ENCODE measurements around the gene FAM20B.
A peak's percentile ranks its signal among the peaks of the same experiment; 100 is the strongest.
"Not testable (repeated sequence)": the region's sequence is repeated elsewhere in the genome, so short reads cannot be mapped to it uniquely, and the experiment has no call there.

FAM20B gene, protein sequence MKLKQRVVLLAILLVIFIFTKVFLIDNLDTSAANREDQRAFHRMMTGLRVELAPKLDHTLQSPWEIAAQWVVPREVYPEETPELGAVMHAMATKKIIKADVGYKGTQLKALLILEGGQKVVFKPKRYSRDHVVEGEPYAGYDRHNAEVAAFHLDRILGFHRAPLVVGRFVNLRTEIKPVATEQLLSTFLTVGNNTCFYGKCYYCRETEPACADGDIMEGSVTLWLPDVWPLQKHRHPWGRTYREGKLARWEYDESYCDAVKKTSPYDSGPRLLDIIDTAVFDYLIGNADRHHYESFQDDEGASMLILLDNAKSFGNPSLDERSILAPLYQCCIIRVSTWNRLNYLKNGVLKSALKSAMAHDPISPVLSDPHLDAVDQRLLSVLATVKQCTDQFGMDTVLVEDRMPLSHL

DNA sequence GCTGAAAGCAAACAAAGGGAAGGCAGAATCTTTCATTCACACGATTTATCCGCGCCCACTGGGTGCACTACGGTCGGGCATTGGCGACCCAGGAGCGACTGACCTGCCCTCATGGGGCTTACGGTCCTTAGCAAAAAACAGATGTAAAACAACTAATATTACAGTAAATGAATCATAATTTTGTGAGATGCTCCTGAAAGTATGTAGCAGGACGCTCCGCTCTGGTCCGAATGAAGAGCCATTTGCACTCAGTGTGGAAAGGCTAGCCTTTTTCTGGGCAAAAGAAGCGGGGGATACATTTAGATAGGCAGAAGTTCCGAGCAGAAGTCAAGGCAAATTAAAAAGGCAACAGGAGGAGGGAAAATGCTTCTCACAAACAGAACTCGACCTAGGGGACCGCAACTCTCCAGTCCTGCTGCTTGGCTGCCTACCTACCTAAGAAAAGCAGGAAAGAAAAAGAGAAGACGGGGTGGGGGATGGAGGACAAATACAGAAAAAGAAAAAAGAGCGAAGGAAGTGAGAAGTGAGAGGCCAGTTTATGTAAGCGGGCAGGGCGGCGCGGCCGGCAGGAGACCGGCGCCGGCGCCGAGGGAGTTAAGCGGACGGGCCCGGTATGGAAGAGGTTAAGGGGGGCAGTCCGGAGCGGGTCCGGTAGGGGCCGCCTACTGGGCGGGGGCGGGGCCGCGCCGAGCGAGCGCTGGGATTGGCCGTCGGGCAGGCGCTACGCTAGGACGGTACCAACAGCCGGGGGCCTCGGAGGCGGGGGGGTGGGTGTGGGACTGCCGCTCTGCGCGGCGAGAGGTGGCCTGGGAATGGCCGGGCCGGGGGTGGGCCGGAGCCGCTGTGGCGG, at the start of gene FAM20B:
FAM20B (plus strand) TSS at position 770 of the 850 bp plus-strand sequence. CDS start 17,954 bp downstream, outside the sequence.
- peak; percentile 92 for DNase-seq

DNA sequence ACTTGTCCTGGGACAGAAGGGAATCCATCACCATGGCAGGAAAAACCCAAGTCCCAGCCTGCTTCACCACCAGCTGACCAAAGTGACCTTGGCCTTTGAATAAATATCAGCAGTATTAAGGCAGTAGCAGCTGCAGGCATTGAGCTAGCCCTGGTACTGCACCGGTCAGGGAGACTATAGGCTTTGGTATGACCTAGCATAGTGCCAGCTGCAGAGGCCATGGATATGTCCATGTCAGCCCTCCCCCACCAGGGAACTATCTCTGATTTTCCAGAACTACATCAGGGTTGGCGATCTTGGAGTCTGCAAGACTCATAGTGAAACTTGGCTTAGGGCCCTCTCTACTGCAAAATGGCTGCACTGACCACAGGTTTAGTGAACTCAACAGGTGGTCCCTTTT, 49.2 kb upstream of the FAM20B start:
- DNase-seq = no peak

DNA sequence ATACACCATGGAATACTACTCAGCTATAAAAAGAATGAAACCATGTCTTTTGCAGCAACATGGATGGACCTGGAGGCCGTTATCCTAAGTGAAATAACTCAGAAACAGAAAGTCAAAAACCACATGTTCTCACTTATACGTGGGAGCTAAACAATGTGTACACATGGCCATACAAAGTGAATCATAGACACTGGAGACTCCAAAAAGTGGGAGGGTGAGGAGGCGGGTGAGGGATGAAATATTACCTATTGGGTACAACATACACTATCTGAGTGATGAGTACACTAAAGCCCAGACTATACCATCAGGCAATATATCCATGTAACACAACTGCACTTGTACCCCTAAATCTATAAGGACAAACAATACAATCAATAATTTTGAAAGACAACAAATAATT, 39.5 kb upstream of the FAM20B start:
- no peak for DNase-seq

DNA sequence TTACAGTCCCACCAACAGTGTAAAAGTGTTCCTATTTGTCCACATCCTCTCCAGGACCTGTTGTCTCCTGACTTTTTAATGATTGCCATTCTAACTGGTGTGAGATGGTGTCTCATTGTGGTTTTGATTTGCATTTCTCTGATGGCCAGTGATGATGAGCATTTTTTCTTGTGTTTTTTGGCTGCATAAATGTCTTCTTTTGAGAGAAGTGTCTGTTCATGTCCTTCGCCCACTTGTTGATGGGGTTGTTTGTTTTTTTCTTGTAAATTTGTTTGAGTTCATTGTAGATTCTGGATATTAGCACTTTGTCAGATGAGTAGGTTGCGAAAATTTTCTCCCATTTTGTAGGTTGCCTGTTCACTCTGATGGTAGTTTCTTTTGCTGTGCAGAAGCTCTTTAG, 37.5 kb upstream of the FAM20B start:
- not testable (repeated sequence) for DNase-seq

DNA sequence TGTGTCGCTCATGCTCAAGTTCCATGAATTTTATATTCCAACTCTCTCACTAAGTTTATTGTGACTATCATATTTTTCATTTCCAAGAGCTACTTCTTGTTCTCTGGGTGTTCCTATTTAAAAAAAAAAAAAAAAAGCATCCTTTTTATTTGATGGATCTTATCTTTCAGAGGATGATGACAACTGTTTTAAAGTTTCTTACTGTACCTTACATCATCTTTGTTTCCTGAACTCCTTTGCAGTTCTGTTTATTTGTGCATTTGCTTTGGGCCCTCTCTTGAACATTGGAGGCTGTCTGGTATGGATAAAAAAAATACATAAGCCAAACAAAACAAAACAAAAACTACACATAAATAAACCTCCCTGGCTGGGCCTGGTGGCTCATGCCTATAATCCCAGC, 32.1 kb upstream of the FAM20B start:
- no peak for DNase-seq

DNA sequence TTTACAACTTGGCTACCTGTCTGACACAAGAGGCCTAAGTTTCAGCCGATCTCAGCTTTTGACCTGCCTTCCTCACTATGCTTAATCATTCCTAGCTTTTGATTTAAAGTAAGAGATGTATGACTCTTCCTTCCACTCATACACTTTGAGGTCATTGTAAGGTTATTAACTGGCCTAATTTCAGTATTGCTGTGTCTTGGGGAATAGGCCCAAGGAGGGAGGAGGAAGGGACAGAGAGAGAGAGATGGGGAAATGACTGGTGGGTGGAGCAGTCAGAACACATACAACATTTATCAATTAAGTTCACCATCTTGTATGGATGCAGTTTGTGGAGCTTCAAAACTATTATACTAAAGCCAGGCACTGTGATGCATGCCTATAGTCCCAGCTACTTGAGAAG, 28.3 kb upstream of the FAM20B start:
- no peak for DNase-seq

DNA sequence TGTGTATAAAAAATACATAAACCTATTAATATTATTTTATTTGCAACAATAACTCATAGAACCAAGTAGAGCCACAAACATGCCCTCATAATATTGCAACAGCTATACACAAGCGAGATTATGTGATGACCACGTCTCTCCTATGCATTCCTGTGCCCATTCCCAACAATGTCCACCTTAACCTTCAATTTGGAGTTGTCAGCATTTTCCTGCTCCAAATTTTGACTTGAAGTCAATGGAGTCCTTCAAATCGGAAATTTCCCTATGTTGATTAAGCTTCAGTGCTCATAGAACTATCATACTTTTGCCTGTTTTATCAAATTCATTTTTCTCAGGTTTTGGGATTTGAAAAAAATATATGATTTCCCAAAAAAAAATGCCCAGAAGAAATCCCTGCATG, 27.4 kb upstream of the FAM20B start:
- DNase-seq = no peak

DNA sequence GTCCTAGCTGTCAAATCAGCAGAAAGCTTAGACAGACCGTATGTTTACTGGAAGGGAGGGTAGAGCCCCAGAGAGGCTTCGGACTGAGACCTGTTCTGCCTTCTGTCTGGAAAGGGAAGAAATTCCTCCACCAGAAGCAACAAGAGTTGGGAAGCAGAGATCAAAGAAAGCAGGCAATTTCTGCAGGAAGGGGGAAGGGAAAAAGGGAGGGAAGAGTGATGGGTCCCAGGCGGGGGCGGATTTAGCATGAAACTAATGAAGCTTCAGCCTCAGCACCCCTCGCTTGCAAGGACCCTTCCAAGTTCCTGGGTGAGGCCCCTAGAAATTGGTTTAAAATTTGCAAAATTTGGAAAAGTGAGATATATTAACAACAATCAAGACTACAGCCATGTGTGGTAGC, 26.6 kb upstream of the FAM20B start:
- no peak for DNase-seq

DNA sequence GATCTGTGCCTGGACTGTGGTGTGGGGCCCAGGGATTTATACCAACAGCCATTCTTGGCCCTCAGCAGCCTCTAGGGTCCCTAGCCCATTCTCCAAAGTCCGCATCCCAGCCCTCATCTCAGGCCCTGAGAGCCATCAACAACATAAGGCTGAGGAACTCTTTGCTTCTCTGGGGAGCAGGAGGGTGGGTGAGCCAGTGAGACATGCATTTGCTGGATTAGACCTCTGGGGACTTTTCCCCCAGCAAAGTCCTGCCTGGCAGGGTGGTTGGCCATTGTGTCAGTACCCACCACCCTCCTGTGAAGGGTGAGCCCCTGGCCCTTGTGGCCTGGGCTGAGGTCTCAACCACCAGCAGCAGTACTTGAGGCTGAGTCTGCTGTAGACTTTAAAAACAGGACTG, 24.2 kb upstream of the FAM20B start:
- no peak for DNase-seq

DNA sequence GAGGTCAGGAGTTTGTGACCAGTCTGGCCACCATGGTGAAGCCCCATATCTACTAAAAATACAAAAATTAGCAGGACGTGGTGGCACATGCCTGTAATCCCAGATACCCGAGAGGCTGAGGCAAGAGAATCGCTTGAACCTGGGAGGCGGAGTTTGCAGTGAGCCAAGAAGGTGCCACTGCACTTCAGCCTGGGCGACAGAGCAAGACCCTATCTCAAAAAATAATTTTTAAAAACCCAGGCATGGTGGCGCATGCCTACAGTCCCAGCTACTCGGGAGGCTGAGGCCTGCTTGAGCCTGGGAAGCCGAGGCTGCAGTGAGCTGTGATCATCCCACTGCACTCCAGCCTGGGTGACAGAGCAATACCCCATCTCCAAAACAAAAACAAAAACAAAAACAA, 23.6 kb upstream of the FAM20B start:
- DNase-seq = not testable (repeated sequence)

DNA sequence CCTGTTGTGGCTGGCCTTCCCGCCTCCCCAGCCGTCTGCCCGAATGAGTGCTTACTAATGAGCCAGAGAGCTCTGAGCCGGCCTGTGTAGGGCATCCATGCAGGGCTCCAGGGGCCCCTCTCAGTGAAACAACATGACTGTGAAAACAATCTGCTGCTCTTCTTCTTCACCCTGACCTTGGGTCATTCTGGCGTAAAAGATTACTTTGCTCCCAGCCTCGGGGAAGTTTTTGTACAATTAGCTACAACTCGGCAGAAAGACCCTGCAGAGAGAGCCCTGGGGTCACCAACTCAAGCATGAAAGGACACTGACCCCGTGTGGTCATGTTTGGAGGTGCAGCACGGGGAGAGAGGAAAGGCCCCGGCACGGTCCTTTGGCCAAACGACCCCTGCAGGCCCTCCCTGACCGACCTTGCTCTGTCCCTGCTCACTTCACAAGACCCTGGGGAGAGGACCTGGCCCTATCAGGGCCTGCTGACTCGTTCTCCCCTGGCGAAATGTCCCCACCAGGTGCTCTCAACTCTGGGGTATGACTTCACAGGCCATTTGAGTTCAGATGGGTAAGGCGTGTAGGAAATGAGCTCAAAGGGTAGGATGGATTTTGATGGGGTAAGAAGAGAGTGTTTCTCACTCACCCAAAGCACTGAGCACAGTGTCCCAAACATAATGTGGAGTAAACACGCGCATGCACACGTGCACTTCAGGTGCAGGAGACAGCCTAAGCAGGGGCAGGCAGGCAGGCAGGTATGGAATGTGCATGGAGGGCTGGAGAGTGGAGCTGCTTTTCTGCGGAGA, 22.9 kb upstream of the FAM20B start:
- peak; percentile 38 for DNase-seq

DNA sequence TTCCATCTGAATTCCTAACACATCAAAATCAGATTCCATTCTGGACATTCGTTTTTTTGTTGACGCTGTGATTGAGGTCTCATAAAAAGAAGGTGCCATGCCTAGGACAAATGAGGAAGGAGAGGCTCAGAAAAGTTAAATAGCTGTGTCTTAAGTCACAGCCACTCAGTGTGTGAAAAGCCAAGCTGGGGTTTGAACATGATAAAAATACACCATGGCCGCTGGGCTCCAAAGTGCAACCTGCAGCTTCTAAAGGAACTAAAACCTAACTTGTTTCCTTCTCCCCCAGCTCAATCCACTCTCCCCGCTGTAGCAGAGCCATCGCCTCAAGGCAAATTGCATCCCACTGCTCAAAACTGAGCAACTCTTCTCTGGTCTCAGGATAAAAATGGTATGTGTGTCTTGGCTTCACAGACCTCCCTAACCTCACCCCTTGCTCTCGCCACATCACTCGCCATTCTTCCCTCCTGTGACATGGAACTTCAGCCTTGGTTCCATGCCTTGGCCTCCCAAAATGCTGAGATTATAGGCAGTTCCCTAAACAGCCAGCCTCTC, 22.1 kb upstream of the FAM20B start:
- no peak for DNase-seq

DNA sequence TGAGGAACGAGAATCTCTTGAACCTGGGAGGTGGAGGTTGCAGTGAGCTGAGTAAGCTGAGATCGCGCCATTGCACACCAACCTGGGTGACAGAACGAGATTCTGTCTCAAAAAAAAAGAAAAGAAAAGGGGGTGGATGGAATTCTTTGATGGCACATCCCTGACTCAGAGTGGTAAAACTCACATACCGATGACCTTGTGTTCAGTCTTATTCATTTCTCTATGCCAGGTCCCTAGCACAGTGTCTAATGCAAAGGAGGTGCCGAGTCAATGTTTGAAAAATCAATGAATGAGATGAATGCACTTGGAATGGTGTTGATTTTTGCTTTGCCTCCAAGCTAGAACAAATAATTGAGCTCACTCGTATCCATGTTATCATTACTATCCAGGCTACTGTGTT, 18.5 kb upstream of the FAM20B start:
- no peak for DNase-seq

DNA sequence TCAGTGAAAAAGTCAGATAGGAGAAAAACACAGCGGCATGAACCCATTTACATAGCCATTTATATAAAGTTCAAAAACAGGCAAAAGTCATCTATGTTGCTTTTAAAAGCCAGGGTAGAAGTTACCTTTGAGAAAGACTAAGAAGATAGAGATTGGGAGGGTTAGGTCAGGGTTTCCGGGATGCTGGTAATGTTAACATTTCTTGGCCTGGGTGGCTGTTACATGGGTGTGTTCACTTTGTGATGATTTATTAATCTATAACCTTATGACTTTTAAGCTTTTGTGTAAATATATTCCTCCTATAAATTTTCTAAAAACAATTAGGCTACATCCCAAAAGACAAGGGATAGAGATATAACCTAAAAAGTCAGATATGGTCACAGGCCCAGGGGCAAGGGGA, 15.0 kb upstream of the FAM20B start:
- no peak for DNase-seq

DNA sequence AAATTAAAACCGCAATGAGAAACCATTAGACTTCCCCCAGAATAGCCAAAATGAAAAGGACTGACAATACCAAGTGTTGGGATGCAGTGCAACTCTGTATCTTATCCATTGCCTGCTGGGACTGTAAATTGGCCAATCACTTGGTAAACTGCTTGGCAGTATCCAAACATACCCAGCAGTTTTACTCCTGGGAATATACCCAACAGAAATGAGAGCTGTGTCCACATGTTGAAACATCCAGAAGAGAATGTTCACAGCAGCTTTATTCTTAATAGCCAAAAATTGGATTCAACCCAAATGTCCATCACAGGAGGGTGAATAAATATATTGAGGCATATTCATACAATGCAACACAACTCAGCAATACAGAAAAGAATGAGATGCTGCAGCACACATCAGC, 13.7 kb upstream of the FAM20B start:
- DNase-seq = no peak

DNA sequence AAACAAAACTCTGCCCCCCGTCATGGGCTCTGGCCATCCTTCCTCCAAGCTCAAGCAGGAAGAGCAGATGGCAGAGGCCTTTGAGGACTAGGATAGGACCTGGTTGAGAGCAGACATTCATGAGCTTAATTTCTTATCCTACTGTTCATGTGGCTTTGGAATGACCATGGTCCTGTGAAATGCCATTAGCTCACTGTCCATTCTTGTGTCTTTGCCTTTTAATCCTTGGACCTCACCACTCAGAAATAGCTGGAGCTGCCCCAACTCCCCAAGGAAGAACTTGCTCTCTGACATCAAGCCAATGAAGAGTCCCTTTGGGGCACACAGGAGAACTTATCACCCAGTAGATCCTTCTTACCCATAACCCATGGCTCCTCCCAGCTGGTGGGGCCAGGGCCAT, 11.6 kb upstream of the FAM20B start:
- no peak for DNase-seq

DNA sequence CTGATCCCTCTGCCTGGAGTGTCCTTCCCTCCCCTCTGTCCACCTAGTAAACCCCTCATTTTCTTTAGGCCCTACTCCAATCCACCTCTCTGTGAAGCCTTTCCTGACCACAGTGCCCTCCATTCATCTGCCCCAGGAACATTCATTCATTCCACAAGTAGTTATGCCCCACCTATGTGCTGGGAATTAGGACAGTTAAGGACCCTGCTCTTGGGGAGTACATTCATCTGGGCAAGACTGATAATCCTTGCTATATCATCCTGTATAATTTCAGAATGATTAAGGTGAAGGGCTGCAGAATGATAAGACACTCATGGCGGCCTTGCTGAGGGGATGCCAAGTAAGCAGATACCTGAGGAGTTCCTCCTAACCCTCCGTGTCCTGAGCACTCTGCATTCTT, 10.3 kb upstream of the FAM20B start:
- no peak for DNase-seq

DNA sequence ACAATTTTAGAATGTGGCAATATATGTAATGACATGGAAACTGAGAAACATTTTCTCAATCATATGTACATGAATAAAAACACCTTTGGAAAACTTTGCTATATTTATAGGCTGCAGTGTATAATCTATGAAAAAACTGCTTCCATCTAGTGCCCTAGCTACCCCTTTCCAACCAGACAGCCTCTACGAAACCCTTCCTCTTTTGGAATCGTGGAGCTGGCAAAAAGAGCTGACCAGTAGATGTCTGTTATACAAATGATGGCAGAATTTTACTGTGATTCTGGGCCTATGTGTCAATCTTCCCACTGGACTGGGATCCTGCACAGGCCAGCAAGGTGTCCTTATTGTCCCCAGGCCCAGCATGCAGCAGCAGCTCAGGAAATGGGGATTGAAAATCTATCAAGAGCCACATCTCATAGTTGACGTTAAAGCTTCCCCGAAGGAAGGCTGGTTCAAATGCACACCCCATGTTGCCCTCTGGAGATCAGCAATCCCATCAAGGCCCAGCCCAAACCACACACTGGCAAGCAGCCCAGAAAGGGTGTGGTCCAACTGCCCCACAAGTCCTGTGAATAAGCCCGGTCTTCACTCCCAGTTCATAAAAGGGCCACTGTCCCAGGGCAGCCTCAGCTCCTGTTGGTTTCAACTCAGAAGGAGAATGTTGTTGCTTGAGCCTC, 8.8 kb upstream of the FAM20B start:
- no peak for DNase-seq

DNA sequence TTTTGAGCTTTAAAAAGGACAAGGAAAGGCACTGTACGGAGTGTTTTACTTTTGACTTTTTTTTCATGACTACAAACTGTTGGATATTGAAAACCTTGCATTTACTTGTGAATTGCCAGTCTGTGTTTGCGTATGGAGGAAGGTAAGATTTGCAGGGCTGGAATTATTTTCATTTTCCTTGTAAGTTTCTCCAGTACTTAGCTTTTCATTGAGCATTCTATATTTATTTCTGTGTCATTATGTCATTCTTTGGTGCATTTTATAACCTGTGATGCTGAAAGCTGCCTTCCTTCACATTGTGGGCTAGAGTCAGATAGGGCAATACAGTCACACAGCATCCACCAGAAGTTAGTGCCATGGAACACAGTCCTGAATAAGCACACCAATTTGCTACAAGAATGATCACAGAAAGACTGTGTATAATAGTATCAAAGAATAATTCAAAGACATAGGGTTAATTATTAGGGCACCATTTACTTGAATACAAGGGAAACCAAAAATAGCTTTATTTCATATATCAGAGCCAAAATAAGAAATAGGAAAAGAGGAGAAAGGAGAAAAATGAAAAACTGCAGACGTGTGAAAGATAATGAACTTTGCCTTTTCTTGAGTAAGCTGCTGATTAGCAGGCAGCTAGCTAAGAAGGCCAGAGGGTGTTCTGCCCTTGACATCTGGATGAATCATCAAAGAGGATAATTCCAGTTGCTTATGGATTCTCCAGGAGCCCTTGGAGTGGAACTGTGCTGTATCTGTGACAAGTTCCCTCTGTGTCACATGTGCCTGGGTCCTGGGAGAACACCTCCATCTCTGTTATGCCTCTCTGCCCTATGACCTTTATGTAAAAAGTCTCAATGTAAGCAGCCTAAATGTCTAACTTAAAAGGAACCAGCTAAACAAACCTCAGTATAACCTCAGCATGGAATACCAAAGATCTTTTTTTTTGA, 8.0 kb upstream of the FAM20B start:
- DNase-seq = no peak

DNA sequence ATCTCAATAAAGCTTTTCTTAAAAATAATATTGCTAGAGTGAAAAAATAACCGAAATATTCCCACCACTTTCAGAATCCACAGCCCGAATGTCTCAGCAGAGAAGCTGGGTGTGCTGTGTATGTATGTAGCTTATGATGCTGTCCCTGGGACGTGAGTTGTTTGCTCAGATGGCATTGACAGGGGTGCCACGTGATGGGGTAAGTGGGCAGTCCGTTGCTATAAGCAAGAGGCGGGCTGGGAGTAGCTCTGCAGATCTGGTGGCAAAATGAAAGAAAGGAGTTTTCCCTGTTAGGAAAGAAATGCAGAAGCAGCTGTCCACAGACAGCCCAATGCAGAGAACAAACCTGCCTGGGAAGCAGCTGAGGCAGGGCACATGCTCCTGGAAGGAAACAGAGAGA, 3.8 kb upstream of the FAM20B start:
- DNase-seq = no peak

DNA sequence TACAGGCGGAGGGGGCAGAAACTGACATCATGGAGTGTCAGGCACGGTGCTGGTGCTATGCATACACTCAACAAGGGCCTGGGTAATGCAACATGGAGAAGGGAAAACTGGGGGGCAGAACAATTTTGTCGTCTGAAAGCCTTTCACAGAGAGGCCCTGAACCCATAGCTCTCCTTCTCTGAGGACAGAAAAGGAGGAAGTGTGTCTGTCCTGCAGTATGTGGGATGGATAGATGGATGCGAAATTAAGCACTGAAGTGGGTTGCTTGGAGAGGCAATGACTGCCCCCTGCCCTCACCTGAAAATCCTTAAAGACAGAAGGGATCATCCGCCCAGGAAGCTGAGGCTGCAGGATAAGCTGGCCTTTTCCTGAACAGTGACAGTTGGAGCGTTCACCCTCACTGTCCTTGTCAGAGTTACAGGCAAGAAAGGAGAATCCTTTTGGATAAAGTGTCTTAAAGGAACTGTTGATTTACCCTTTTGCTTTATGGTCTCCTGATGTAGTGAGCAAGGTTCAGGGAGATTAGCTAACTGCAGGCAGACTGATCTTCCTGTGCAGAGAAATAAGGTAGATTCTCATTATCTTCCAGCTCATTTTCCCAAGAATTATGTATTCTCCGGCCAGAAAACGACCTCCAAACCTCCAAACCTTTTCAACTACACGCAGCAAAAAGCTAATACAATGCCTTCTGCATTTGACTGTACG, 1.6 kb upstream of the FAM20B start:
- no peak for DNase-seq

All from NK-92 treated with Interleukin-12 subunit alpha and Interleukin-12 subunit beta, amount 100 ng/mL, for 24 hours (cell line).